Ureter (tissue), 1 donor: ENCODE data around the gene ZNF487. TPM values are rescaled to one million over a fixed set of nuclear protein-coding genes. Genes with fewer than 3 reads are reported as not detected.
"Not testable (repeated sequence)": the region's sequence is repeated elsewhere in the genome, so short reads cannot be mapped to it uniquely, and the experiment has no call there.

Source experiments
- DNase-seq: peaks from one replicate; pipeline ENCODE4 v3.0.0-alpha.2; 2020; ENCODE audit warnings: low spot score
- total RNA-seq: library from RNA; stranded (reverse); gene quantifications from one replicate; pipeline ENCODE4 v1.2.4, GENCODE V29; 2023
- donor health status: DM: yes; HTN: yes; CAD: no.

The ZNF487 gene
- 9.6 TPM for total RNA-seq

DNA sequence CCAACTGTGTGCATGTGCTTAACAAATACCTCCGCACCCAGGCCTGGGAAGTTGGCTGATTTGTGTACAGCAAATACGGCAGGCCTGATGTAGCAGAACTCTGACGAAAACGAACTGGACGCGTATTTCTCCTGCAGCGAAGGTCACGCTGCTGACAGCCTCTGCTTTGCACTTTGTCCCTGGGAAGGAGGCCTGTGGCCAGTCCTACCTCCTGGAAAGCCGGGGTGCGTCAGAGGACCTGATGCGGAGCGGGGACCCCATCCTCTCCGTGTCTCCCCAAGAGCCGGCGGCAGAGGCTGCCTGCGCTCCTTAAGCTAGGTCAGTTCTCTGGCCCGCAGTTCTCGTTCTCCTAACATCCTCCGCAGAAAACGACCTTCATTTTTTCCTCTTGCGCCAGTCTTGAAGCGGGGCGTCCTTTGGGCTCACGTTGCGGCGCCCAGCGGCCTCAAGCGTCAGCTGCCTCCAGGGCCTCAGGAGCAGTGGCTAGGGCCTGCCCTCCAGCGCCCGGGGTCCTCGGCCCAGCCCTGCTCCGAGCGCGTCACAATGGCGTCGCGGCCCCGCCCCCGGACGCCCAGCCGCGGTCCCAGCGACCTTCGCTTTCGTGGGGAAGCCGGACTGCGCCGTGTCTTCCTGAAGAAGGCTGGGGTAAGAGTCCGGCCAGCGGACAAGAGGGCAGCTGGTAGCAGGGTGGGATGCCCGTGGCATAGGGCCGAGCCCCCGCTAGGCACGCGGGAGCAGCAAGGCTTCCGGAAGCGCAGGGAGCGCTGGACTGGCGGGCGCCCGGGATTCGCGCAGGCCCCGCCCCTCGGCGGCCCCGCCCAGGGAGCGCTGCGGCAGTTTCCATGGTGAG lies at the start of gene ZNF487:
Gene ZNF487, plus strand, starts transcription at position 821 of the 850 bp plus-strand sequence. CDS start 38,703 bp downstream, outside the sequence.
- DNase-seq = peak; percentile 92

DNA sequence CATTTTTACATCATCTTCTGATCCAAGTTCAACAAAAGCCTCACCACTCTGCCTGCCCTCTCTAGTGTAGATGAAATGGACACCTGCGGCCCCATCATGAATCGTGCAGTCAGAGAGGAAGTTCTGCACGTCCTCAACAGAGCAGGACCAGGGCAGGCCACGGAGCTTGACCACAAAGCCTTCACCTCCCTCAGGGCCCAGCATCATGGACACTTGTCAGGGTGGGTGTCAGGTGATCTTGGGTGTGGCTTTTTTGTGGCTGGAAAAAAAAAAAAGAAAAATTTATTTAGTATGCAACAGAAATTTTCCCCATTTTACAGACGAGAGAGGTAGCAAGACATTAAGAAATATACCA lies 49.3 kb upstream of the ZNF487 start:
- no peak for DNase-seq

DNA sequence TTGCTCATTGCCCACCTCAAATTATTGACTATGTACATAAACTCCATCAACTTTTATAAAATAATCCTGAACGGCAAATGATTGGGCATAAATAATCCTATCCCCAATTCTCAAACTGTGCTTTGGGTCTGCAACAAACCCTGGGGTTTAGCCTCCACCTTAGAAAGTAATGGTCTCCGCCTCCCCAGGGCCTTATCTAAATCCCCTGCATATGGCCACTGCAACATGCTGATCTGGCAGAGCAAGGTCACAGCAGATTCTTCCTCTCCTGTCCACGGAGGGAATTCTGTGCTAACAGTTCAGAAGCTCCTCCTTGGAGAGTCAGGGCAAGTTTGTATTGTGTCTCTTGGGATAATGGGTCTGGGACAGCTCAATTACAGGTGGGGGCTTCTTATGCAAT lies 47.0 kb upstream of the ZNF487 start:
- no peak for DNase-seq

DNA sequence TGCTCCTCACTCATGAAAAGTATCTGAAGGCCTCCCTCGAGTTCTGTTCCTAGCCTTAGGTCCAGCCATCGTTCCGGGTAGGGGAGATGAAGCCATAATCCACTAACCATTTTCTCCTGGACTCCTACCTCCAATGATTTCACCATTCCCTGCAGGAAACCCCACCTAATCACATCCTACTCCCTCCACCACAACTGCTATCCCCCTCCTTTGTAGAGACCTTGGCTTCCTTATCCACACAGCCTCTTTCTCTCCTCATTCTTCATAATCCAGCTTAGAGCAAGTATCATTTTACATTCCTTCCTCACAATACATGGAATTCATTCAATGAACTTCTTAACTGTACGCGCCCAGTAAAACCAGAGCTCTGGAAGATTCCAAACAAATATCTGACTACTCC lies 46.6 kb upstream of the ZNF487 start:
- DNase-seq = no peak

DNA sequence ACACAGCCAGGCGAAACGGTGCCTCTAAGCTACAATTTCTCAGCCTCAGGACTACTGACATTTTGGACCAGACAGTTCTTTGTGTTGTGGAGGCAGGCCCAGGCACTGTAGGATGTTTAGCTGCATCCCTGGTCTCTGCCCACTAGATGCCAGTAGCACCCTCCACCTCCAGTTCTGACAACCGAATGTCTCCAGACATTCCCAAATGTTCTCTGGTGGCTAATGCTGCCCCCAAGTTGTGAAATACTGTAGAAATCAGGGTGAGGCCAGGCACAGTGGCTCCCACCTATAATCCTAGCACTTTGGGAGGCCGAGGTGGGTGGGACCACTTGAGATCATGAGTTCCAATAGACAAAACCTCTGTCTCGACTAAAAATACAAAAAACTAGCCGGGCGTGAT lies 46.2 kb upstream of the ZNF487 start:
- DNase-seq = no peak

DNA sequence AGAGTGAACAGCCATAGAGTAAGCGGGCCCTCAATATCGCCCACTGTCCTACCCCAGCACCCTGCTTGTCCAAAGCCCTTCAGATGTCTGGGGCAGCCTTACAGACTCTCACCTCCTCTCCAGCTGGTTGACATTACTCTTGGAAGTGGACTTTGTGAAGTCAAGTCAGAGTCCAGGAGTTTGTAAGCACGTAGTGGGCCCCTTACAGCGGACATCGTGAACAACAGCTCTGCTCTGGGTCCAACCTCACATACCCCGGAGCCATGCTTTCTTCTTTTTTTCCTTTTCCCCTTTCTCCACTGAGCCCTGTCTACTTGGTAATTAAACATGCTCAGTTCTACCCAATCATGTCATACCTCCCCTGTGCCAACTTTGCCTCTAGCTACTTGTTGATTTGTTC lies 45.4 kb upstream of the ZNF487 start:
- no peak for DNase-seq

DNA sequence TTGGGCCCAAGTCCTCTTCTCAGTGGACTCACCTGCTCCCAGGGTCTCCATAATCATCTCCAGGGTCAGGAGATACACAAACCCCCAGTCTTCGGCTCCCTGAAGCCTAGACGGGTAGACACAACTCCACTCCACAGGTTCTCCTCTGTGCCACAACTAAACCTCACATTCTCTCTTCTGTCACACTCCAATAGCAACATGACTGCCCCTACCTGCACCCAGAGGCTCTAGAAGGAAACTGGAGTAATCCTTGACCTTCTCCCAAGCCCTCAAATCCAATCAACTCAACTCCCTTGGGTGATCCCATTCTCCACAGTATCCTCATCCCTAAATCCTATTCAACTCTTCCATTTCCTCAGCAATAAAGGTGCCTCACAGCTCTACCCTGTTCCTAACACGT lies 44.2 kb upstream of the ZNF487 start:
- no peak for DNase-seq

DNA sequence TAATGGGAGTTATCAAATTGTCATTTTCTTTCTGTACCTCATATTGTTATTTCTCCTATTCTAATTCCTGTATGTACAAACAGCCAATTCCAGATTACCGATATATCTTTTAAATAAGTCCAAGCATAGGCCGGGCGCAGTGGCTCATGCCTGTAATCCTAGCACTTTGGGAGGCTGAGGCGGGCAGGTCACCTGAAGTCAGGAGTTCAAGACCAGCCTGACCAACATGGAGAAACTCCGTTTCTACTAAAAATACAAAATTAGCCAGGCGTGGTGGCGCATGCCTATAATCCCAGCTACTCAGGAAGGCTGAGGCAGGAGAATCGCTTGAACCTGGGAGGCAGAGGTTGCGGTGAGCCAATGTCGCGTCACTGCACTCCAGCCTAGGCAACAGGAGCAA lies 43.7 kb upstream of the ZNF487 start:
- not testable (repeated sequence) for DNase-seq

DNA sequence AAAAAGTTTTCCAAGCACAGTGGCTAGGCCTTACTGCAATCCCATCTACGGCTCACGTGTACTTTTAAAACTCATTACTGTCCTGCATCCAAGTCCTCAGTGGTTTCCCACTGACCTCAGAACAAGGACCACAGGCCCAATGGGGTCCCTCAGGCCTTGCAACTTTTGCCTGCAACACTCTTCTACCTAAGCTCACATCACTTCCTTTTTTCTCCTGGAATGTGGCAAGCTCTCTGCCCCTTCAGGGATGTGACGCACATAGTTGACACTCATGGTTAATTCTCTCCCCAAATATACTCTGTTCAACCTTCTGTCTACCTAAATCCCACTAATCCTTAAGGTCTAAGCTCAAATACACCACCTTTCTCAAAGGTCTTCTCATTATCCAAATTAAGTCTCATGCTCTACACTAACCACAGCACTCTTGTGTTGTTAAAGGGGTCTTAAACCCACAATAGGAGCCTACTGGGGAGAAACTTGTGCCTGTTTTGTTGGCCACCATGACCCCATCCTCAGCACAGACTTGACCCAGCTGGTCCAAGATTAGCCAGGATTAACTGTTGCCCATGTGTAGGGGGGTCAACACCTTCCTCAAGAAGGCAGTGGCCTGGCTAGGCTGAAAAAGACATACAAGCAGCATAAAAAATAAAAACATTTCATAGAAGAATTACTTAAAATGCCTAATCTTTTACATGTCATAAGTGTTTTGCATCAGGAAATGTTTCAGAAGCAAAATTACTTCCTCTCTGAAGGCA lies 43.1 kb upstream of the ZNF487 start:
- no peak for DNase-seq

DNA sequence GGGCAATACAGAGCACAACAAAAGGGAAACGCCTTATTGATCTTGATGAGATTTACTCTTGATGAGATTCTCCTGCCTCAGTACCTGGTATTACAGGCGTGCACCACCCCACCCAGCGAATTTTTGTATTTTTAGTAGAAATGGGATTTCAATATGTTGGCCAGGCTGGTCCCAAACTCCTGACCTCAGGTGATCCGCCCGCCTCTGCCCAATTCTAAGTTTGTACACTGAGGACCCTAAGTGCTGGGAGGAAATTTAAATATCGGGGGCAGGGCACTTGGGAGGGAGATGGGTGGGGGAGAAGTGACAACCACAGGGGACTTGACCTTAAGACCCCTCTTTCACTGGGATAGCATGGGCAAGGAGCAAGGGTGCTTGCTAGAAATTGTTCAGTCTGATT lies 42.0 kb upstream of the ZNF487 start:
- no peak for DNase-seq

DNA sequence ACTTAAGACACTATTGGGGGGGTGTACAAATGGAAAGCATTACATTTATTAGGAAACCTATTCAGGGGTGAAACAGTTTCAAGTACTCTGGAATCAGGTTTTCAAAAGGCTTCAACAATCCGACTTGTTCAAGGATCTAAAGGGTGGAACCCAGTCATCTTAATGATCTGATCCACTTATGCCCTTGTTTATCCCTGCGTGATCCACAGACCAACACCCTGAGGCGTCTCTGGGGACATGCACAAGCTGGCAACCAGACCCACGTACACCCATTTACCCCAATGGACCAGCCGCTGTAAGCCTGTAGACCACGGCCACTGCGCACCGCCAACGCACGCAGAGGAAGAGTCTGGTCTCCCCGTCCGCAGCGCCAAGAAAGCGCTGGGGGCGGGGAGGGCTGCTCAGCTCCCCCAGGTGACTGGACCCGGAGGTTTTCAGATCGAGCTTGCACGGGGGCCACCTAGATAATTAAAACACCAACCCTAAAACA lies 41.3 kb upstream of the ZNF487 start:
- DNase-seq = no peak

DNA sequence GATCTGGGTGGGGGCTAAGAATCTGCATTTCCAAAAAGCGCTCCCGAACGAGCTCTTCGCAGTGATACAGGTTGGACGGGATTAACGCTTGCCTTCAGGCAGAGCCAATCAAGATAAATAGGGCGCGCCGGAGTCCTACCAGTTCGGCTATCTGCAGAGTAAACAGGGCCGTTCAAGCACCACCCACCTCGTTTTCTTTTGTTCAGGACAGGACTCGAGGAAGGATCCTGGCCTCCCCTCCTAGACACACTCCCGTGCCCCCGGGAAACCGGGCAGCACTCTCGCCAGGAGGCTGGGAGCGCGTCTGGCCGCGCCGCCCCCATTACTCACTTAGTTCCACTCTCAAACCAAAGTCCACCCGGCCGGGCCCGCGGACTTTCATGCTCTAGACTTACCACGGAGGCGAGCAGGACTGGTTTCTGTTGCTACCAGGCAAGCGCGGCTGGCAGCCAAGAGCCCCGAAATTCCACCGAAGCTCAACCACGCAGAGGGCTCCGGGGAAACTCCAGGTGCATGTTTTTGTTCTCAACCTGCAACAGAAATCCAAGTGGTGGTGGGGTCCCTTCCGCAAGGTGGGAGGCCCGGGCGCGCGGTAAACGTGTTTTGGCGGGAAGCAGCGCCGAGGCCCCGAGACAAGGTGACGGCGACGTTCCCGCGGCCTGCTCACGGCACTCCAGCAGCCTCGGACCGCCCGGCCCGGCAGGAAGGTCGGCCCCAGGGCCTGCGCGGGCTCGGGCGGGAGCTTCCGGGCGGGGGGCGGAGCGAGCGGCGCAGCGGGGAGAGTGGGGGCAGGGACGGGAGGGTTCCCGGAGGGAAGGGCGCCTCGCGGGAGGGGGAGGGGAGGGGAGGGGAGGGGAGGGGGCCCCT lies 40.6 kb upstream of the ZNF487 start:
- peak; percentile 87 for DNase-seq

DNA sequence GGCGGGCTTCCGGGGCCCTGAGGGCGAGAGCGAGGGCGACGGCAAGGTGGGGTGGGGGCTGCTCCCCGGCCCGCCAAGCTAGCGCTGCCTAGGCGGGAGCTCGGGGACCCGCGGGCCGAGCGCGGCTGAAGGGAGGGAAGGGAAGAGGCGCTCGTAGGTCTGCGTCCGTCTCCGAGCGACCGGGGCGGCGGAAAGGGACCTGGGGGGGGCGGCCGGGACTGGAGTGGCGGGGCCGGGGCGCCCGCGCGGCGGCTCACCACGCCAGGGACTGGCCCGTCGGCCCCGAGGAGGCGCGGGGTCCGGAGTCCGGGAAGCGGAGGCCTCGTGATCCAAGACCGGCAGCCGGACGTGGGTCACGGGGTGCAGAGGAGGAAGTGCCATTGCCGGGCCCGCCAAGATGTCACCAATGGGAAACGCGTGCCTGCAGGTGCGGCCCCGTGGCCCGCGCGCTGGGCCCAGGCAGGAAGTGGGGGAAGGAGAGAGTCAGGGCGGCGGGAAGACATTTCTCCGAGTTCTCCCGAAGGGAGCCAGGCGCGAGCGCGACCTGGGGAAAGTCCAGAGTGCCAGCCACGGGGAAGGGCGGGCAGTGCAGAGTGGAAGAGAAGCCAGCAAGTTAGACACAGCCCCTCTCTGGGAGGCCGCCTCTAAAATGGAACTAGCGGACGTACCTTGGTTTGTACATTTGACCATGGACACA lies 39.8 kb upstream of the ZNF487 start:
- DNase-seq = peak; percentile 92

DNA sequence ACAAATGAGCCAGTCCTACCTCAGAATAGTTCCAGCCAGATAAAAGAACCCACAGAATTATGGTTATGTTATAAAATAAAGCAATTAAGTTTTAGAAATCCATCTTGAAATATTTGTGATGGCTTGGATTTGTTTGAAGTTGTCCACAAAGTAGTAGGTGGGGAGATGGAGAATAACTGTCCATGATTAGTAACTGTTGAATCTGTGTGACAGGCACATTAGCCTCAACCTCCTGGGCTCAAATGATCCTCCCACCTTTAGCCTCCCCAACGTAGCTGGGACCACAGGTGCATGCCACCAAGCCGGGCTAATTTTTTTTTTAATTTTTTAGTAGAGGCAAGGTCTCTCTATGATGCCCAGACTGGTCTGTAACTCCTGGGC lies 38.0 kb upstream of the ZNF487 start:
- DNase-seq = no peak

DNA sequence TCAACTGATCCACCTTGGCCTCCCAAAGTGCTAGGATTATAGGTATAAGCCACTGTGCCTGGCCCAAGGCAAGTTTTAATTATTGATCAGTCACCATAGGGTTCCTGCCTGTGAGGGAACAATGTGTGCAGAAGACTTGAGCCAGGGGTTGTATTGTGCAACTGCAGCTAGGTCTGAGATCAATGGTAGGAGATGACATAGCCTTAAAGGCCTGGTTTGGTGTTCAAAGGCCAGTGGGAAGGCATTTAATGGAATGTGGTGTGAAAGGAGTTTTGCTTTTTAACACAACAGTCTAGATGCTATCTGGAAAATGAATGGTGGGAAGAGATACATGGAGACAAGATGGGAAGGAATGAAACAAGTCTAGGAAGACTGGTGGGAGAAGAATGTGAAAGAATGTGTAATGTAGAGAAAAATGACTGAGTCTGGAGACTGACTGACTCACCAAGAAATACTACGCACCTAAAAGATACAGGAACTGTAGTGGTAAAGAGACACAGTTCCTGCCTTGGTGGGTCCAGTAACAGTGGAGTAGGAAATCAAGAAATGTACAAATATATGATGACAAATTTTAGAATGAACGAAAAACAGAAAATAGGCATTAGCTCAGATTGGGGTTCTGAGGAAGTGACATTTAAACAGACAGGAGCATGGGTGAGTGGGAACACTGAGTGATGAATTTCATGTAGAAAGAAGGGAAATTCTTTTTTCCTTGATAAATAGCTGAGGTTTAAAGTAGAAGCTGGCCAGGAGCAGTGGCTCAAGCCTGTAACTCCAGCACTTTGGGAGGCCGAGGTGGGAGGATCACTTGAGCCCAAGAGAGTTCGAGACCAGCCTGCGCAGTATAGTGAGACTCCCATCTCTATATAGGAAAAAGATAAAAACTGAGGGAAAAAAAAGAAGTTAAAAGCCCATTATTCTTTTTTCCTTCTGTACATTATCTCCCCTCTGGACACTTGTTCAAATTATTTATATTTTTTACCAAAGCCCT lies 37.3 kb upstream of the ZNF487 start:
- no peak for DNase-seq

DNA sequence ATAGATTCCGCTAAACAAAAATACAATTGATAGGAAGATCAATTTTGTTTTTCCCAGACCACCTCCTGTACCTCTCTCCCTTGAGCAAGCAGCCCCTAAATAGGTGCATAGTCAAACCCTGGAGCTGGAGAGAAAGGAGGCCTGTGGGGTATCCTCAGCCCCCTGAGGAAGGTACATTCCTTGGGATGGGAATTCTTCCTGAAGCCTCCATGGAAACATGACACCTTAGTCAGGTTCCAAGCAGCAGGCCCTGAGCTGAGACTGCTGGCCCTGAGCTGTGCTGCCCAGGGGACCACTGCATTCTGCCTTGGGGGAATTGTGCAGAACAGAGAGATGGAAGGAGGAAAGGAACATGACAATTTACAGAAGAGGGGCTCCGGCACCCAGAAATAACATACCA lies 35.3 kb upstream of the ZNF487 start:
- no peak for DNase-seq

DNA sequence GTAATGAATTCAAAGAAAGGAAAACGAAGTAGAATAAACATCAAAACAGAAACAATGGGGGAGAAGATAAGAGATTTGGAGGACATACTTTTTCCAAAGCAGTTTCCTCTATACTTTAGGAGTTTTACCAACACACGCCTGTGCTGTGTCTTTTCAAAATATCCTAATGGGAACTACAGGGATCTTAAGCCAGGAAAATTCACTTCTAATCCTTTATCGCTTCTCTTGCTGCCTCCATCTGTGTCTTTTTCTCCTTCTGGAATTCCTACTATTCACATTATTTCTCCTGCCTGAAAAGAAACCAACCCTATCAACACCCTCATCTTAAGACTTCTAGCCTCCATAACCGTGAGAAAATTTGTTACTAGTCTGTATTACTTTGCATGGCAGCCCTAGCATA lies 34.7 kb upstream of the ZNF487 start:
- no peak for DNase-seq

DNA sequence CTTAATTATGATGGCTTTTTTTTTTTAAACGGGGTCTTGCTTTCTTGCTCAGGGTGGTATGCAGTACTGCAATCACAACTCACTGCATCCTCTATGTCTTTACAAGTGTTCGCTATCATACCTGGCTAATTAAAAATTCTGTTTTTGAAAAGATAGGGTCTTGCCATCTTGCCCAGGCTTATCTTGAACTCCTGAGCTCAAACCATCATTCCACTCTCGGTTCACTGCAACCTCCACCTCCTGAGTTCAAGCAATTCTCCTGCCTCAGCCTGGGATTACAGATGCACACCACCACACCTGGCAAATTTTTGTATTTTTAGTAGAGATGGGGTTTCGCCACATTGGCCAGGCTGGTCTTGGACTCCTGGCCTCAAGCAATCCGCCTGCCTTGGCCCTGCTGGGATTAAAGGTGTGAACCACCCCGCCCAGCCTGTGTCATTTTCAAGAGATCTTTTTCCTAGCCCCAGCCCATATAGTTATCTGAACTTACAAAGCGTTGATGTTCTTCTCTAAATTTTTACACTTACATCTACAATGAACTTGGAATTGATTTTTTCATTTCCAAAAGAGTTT lies 33.9 kb upstream of the ZNF487 start:
- no peak for DNase-seq

DNA sequence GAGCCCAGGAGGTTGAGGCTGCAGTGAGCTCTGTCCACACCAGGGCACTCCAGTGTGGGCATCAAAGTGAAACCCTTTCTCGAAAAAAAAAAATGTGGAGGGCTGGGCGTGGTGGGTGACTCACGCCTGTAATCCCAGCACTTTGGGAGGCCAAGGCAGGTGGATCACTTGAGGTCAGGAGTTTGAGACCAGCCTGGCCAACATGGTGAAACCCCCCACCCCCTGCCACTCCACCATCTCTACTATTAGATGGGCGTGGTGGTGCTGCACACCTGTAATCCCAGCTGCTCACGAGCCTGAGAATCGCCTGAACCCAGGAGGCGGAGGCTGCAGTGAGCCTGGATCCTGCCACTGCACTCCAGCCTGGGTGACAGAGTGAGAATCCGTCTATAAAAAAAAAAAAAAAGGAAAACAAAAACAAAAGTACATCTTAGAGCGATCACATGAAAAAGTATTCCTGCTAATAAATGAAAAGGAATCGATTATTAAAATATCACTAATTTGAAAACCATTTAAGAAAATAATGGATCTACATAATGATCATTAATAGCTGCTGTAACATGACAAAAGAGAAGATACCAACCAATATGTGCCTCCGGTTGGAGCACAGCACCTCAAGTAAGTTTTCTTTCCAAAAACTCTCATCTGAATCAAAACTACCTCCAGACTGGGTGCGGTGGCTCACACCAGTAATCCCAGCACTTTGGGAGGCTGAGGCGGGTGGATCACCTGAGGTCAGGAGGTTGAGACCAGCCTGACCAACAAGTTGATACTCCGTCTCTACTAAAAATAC lies 32.8 kb upstream of the ZNF487 start:
- DNase-seq = no peak
